ENCODE data around the gene CAND1.

- TF ChIP-seq YY1 (IDR thresholded peaks at IDR 0.05; ENCODE audit: insufficient read depth, insufficient read length) (no peak), SUZ12 (IDR thresholded peaks at IDR 0.05; ENCODE audit: extremely low read depth, insufficient read depth, insufficient read length) (no peak), ZNF274 (IDR thresholded peaks at IDR 0.05; ENCODE audit: low read depth, low read length) (no peak)
Observed at GRCh38 chr12:67331123-67331522, 62.0 kb downstream of the CAND1 start.

All from NT2/D1 (cell line).